Measurements from ENCODE around the gene ZNF337.
"Not testable (repeated sequence)": the region's sequence is repeated elsewhere in the genome, so short reads cannot be mapped to it uniquely, and the experiment has no call there.

The ZNF337 gene

GRCh38 chr20:25686081-25687067 lies 10.3 kb downstream of the ZNF337 start:
- no peak overlapping the region for H3K4me3 ChIP-seq (ENCODE audit: low read depth, low read length)
- no peaks in the 10 kb centered on the region for H3K4me1 ChIP-seq
- no peaks in the 10 kb centered on the region for H3K27me3 ChIP-seq
- H3K36me3 ChIP-seq, result no peaks in the 10 kb centered on the region
- no peaks in the 10 kb centered on the region for H3K9me3 ChIP-seq
- DNase-seq, result no peak
- TF ChIP-seq CTCF (IDR thresholded peaks at IDR 0.05; ENCODE audit: low read depth, low read length), result no peak

GRCh38 chr20:25685276-25686080 lies 11.2 kb downstream of the ZNF337 start:
- no peaks in the 10 kb centered on the region; the same call in 1 of the 2 replicates for H3K36me3 ChIP-seq
- H3K4me3 ChIP-seq (ENCODE audit: low read depth, low read length), result no peak overlapping the region
- no peaks in the 10 kb centered on the region for H3K9me3 ChIP-seq
- H3K27me3 ChIP-seq, result no peaks in the 10 kb centered on the region
- DNase-seq, result no peak
- H3K4me1 ChIP-seq, result no peaks in the 10 kb centered on the region
- TF ChIP-seq CTCF (IDR thresholded peaks at IDR 0.05; ENCODE audit: low read depth, low read length), result no peak

- not testable (repeated sequence) for H3K36me3 ChIP-seq; H3K27me3 ChIP-seq; DNase-seq; H3K9me3 ChIP-seq; H3K4me1 ChIP-seq; H3K4me3 ChIP-seq (ENCODE audit: low read depth, low read length)
Observed at GRCh38 chr20:25683826-25684225, 12.8 kb downstream of the ZNF337 start.

- Histone ChIP-seq H3K4me3 (ENCODE audit: low read depth, low read length) (no peak overlapping the region), H3K9me3 (no peaks in the 10 kb centered on the region), H3K36me3 (no peaks in the 10 kb centered on the region; the same call in none of the 2 replicates), H3K4me1 (no peaks in the 10 kb centered on the region), H3K27me3 (no peaks in the 10 kb centered on the region)
- DNase-seq, result no peak
- TF ChIP-seq CTCF (IDR thresholded peaks at IDR 0.05; ENCODE audit: low read depth, low read length), result no peak
Observed at GRCh38 chr20:25683050-25683449, 13.6 kb downstream of the ZNF337 start.

GRCh38 chr20:25676164-25676809 lies 20.4 kb downstream of the ZNF337 start:
- H3K4me1 ChIP-seq, result no peaks in the 10 kb centered on the region
- TF ChIP-seq CTCF (IDR thresholded peaks at IDR 0.05; ENCODE audit: low read depth, low read length), result no peak
- no peak overlapping the region for H3K4me3 ChIP-seq (ENCODE audit: low read depth, low read length)
- peaks cover 32% of the 10 kb centered on the region for H3K36me3 ChIP-seq
- no peak for DNase-seq
- no peaks in the 10 kb centered on the region for H3K9me3 ChIP-seq
- no peaks in the 10 kb centered on the region for H3K27me3 ChIP-seq

- peaks cover 32% of the 10 kb centered on the region for H3K36me3 ChIP-seq
- H3K4me1 ChIP-seq, result no peaks in the 10 kb centered on the region
- DNase-seq, result no peak
- H3K9me3 ChIP-seq, result no peaks in the 10 kb centered on the region
- H3K27me3 ChIP-seq, result no peaks in the 10 kb centered on the region
- TF ChIP-seq CTCF (IDR thresholded peaks at IDR 0.05; ENCODE audit: low read depth, low read length), result no peak
- no peak overlapping the region for H3K4me3 ChIP-seq (ENCODE audit: low read depth, low read length)
Observed at GRCh38 chr20:25675161-25675560, 21.5 kb downstream of the ZNF337 start.
